ENCODE data around the gene FTCD. TPM values are rescaled to one million over a fixed set of nuclear protein-coding genes. Genes with fewer than 3 reads are reported as not detected.

FTCD gene
- total and polyA plus RNA-seq, 10 of the 15 experiments (the other 5 are each of a cell fraction or from before 2014, with no cell fraction given): 0.27 to 0.28 TPM; not detected in 8

DNA sequence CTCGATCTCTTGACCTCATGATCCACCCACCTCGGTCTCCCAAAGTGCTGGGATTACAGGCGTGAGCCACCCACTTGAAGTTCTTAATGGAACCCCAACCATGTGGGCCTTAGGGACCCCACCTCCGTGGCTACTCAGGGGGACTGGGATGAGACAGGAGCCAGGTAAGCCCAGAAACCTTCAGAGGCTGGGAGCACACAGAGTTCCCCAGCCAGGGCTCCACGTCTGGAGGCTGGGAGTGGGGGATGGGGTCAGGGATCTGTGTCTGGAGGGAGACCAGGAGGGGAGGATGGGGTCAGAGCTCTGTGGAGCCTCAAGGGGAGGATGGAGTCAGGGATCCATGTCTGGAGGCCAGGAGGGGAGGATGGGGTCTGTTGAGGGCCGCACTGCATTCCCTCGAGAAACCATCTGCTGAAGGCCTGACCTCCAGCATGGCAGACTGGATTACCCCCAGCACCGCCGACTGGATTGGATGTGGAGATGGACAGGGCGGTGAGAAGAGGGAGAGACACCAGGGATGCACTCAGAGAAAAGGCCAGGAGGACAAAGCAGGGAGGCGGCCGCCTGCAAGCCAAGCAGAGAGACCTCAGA, 2.1 kb upstream of the FTCD start:
- H3K9me3 ChIP-seq (replicated peaks; ENCODE audit: control insufficient read depth, insufficient read depth, low read length): no peaks in the 10 kb centered on the region; the same call in 2 of the 3 replicates
- intact Hi-C loops (cut with micrococcal nuclease; ENCODE audit: unreplicated experiment) (no loop called here), in situ Hi-C loops (cut with MboI) (no loop called here)
- no peaks in the 10 kb centered on the region for H3K4me1 ChIP-seq (ENCODE audit: control insufficient read depth, insufficient read depth, low read length)
- ChIA-PET POLR2A (no interaction called here), SMC1A (ENCODE audit: uncharacterized antibody, unreplicated experiment) (no interaction called here), RAD21 (ENCODE audit: unreplicated experiment) (no interaction called here), CTCF (no interaction called here)
- no peaks in the 10 kb centered on the region for H3K27me3 ChIP-seq (replicated peaks in 1 of 2; ENCODE audit: control insufficient read depth in 2 of 2, insufficient read depth in 2 of 2, low read length in 1 of 2)
- H2AFZ ChIP-seq (ENCODE audit: control insufficient read depth, low read depth, low read length): no peak overlapping the region
- H3K79me2 ChIP-seq (ENCODE audit: control insufficient read depth, insufficient read depth, low read length): no peaks in the 10 kb centered on the region
- FAIRE-seq: no peak
- no peaks in the 10 kb centered on the region for H4K20me1 ChIP-seq (ENCODE audit: control insufficient read depth, insufficient read depth)
- WGBS (ENCODE audit: insufficient coverage, insufficient replicate concordance, low lambda C conversion rate, missing lambda C conversion rate): 81% methylated on average over 12 of the region's 12 CpGs
- no peak overlapping the region for H3K4me3 ChIP-seq
- H3K36me3 ChIP-seq (ENCODE audit: control insufficient read depth in 2 of 2, insufficient read depth in 2 of 2, low read length in 1 of 2): no peaks in the 10 kb centered on the region
- no peak overlapping the region for H3K27ac ChIP-seq (ENCODE audit: control insufficient read depth, insufficient read depth)
- no peak for TF ChIP-seq EP300 (IDR thresholded peaks at IDR 0.05; ENCODE audit: borderline replicate concordance in 1 of 2, control insufficient read depth in 1 of 2, low read depth in 2 of 2, low read length in 2 of 2)
- TF ChIP-seq, protein P1, sequence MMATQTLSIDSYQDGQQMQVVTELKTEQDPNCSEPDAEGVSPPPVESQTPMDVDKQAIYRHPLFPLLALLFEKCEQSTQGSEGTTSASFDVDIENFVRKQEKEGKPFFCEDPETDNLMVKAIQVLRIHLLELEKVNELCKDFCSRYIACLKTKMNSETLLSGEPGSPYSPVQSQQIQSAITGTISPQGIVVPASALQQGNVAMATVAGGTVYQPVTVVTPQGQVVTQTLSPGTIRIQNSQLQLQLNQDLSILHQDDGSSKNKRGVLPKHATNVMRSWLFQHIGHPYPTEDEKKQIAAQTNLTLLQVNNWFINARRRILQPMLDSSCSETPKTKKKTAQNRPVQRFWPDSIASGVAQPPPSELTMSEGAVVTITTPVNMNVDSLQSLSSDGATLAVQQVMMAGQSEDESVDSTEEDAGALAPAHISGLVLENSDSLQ (IDR thresholded peaks at IDR 0.05): no peak
- no peak for TF ChIP-seq RBBP5 (conservative IDR thresholded peaks at IDR 0.05)
- TF ChIP-seq CBFB (IDR thresholded peaks at IDR 0.05; ENCODE audit: low read depth): no peak
- no peak for TF ChIP-seq NFYA (IDR thresholded peaks at IDR 0.05; ENCODE audit: borderline replicate concordance, low read depth, low read length)
- no peak for TF ChIP-seq RELA (IDR thresholded peaks at IDR 0.05; ENCODE audit: borderline replicate concordance, partially characterized antibody)
- TF ChIP-seq, protein P2, sequence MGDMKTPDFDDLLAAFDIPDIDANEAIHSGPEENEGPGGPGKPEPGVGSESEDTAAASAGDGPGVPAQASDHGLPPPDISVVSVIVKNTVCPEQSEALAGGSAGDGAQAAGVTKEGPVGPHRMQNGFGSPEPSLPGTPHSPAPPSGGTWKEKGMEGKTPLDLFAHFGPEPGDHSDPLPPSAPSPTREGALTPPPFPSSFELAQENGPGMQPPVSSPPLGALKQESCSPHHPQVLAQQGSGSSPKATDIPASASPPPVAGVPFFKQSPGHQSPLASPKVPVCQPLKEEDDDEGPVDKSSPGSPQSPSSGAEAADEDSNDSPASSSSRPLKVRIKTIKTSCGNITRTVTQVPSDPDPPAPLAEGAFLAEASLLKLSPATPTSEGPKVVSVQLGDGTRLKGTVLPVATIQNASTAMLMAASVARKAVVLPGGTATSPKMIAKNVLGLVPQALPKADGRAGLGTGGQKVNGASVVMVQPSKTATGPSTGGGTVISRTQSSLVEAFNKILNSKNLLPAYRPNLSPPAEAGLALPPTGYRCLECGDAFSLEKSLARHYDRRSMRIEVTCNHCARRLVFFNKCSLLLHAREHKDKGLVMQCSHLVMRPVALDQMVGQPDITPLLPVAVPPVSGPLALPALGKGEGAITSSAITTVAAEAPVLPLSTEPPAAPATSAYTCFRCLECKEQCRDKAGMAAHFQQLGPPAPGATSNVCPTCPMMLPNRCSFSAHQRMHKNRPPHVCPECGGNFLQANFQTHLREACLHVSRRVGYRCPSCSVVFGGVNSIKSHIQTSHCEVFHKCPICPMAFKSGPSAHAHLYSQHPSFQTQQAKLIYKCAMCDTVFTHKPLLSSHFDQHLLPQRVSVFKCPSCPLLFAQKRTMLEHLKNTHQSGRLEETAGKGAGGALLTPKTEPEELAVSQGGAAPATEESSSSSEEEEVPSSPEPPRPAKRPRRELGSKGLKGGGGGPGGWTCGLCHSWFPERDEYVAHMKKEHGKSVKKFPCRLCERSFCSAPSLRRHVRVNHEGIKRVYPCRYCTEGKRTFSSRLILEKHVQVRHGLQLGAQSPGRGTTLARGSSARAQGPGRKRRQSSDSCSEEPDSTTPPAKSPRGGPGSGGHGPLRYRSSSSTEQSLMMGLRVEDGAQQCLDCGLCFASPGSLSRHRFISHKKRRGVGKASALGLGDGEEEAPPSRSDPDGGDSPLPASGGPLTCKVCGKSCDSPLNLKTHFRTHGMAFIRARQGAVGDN (IDR thresholded peaks at IDR 0.05): no peak
- no peak for DNase-seq (ENCODE audit: low read depth, low spot score)
- ATAC-seq: no peak
- no TSS peak for BruUV-seq (replicated peaks)
- no peak overlapping the region for H3K4me2 ChIP-seq (ENCODE audit: control insufficient read depth, insufficient read depth)
- H3K9ac ChIP-seq (ENCODE audit: control insufficient read depth, insufficient read depth, low read length): no peak overlapping the region

Measured in GM12878 (cell line).